GM19324 (cell line): ENCODE results near the gene RER1.

Experiments used
- ATAC-seq: cut with Tn5 transposase; IDR thresholded peaks from one replicate; pipeline ENCODE4 v1.9.1; 2021; ENCODE audit warnings: mild to moderate bottlenecking, moderate library complexity; ENCODE audit not compliant: unreplicated experiment, low FRiP score

RER1 gene

GRCh38 chr1:2418791-2419320 is 27.2 kb downstream of the RER1 start:
- no peak for ATAC-seq

GRCh38 chr1:2419416-2419815 is 27.8 kb downstream of the RER1 start:
- no peak for ATAC-seq

- ATAC-seq: no peak
Observed at GRCh38 chr1:2422523-2422922, 30.9 kb downstream of the RER1 start.

GRCh38 chr1:2425892-2426291 is 34.3 kb downstream of the RER1 start:
- no peak for ATAC-seq

GRCh38 chr1:2426540-2426939 is 34.9 kb downstream of the RER1 start:
- no peak for ATAC-seq

GRCh38 chr1:2427051-2427450 is 35.4 kb downstream of the RER1 start:
- no peak for ATAC-seq

- no peak for ATAC-seq
Observed at GRCh38 chr1:2427976-2428375, 36.3 kb downstream of the RER1 start.

- ATAC-seq: no peak
Observed at GRCh38 chr1:2428490-2428889, 36.8 kb downstream of the RER1 start.

GRCh38 chr1:2429780-2430591 is 38.3 kb downstream of the RER1 start:
- ATAC-seq: no peak

- no peak for ATAC-seq
Observed at GRCh38 chr1:2430592-2430973, 38.9 kb downstream of the RER1 start.

GRCh38 chr1:2431103-2431502 is 39.5 kb downstream of the RER1 start:
- no peak for ATAC-seq

GRCh38 chr1:2431518-2431917 is 39.9 kb downstream of the RER1 start:
- ATAC-seq: no peak

- ATAC-seq: no peak
Observed at GRCh38 chr1:2432441-2432844, 40.8 kb downstream of the RER1 start.

- ATAC-seq: no peak
Observed at GRCh38 chr1:2433196-2433595, 41.6 kb downstream of the RER1 start.

- ATAC-seq: no peak
Observed at GRCh38 chr1:2433936-2434655, 42.5 kb downstream of the RER1 start.

GRCh38 chr1:2435091-2435490 is 43.5 kb downstream of the RER1 start:
- no peak for ATAC-seq

GRCh38 chr1:2435746-2436355 is 44.2 kb downstream of the RER1 start:
- no peak for ATAC-seq

GRCh38 chr1:2436876-2437275 is 45.2 kb downstream of the RER1 start:
- ATAC-seq: no peak

GRCh38 chr1:2437617-2438016 is 46.0 kb downstream of the RER1 start:
- ATAC-seq: no peak

- ATAC-seq: no peak
Observed at GRCh38 chr1:2438038-2438437, 46.4 kb downstream of the RER1 start.

GRCh38 chr1:2438641-2439040 is 47.0 kb downstream of the RER1 start:
- ATAC-seq: no peak
